Posterior cingulate gyrus (tissue), 11 donors: ENCODE results near the gene POMGNT1.
A peak's percentile ranks its signal among the peaks of the same experiment; 100 is the strongest.

Source experiments
- DNase-seq, 10 donors: peaks; one replicate each; pipeline versions ENCODE4 v3.0.0 to v3.0.0-alpha.2; 2020 to 2021; ENCODE audit warnings: mixed read lengths in 3 of 10
- intact Hi-C: fragments of 100-400 bp; cut with DNase I; formaldehyde crosslinking; loops from one replicate; pipeline ENCODE4 v1.15.1; 2023

POMGNT1 gene

DNA sequence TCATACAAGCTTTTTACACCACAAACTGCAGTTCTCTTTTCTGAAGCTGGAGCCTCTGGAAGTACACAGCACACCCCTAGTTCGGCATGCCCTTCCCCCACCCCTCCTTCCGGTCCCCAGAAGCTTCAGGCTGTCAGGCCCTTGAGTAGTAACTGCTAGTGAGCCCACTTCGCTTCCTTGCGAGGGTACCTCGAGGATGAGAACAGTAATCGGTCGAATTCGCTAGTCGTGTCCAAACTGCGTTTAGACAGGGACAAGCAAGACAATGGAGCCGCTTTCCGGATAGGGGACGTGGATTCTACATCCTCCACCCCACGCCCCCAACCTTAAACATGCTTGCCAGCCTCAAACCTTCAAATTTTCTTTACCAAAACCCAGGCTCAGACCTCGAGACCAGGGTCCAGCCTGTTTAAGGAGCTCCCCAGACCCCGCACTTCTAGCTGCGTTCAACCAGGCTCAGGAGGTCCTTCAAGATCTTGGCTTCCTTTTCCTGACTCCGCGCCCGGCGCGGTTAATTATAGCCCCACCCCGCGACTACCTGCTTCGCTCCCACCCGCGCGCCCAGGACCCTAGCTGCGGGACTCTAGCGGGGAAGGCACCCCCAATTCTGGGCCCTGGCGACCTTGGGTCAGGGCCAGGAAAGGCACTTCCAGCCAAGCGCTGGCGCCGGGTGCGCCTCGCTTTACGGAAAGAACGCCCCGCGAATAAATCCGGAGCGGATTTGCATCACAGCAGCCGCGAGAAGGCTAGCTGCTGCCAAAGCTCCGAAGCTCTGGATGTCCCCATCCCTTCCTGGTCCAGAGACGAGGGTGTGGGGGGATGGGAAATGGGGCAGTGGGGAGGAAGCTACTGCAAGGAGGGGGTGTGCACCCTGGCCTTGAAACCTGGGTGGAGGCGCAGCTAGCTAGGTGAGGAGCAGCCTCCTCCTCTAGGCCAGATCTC, 31.4 kb downstream of the POMGNT1 start:
- DNase-seq, result peak in 6 of 10 donors; percentile 21 to 90 (median 66)
- intact Hi-C loops, result no loop called here

DNA sequence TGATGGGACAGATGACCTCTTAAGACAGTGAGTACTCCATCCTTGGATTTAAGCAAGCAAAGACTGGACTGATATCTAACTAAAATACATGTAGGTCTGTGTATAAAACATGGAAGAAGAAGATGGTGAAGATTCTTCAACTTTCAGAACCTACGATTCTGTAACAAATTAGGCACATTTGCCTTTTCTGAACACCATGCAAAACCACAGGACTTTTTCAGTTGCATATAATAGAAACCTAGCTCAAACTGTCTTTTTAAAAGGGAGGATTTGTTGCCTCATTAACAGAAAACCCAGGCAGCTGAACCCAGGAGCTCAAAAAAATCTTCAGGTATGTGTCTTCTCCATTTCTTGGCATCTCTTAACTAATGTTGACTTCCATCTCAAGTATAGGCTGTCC, 38.0 kb downstream of the POMGNT1 start:
- no peak for DNase-seq
- intact Hi-C loops, result no loop called here

DNA sequence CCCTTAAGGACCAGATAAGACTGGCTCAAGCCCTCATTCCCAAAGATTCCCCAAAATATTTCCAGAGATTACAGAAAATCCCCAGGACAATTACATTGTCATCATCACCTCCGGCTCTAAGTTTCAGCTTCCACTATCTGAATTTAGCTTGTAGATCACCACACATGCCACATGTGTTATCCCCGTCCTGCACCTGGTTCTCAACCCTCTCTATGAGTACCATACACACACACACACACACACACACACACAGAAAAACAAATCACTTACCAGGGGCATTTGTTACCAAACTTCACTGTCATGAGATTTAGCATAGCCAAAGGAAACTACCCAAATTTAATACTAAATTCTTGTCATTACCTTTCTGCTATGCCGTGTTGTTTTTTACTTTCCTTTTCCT, 38.7 kb downstream of the POMGNT1 start:
- intact Hi-C loops, result no loop called here
- DNase-seq, result no peak

DNA sequence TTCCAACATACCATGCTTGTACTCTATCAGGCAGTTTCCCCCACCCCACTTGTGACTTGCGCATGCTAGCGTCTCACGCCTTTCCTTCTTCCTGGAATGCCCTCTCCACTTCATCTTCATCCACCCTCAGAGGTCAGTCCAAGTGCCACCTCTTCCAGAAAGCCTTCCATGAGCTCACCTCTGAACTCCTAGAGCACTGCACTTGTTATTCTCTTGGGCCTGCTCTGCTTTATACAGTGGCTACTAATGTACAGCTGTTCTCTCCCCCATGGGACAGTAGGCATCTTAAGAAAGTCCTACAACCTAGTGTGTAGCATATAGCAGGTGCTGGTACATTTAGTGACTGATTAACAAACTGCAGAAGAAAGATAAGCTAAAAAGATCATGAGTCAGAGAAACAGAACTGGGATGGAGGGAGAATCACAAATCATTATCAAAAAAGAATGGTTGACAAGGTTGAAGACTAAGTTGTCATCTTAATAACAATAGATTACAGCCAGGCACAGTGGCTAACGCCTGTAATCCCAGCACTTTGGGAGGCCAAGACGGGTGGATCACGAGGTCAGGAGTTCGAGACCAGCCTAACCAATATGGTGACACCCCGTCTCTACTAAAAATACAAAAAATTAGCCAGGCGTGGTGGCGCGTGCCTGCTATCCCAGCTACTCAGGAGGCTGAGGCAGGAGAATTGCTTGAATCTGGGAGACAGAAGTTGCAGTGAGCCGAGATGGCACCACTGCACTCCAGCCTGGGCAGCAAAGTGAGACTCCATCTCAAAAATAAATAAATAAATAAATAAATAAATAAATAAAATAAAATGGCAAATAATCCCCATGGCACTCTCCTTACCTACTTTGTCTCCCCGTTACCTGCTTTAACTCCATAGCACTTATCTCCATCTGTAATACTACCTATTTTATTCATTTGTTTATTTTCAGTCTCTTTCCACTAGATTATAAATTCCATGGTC, 39.6 kb downstream of the POMGNT1 start:
- intact Hi-C loops, result no loop called here
- DNase-seq, result no peak

DNA sequence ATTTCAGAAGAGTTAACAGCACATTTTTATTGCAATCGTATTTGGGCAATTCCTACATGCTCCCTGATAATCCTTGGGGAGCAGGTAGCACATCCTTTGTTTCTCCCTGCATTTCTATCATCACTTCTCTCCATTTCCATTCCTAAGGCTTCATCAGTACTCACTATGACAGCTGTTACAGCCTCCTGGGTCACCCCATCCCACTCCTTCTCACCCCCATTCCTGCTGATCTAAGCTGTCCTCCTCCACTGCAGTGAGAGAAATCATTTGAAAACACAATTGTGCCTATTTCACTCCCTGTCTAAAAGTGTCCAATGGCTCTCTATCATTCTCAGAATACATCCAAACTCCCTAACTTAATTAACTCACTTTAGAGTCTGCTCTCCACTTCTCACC, 40.3 kb downstream of the POMGNT1 start:
- DNase-seq, result no peak
- intact Hi-C loops, result no loop called here

DNA sequence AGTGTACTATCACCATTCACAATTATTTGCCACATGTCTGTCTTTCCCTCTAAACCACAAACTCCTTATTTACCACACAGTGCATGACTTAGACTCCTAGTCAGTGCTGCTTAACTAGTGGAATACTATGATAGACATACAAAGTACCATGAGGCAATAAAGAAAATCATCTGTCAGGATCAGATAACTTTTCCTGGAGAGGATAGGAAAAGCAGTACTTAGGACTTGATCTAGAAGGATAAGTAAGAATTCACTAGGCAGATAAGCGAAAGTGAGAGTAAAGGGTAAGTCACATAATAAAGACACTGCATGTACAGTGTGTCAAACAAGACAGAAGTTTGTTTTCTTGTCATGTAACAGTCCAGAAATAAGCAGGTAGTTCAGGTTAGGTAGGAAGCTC, 44.5 kb downstream of the POMGNT1 start:
- no peak for DNase-seq
- intact Hi-C loops, result no loop called here

DNA sequence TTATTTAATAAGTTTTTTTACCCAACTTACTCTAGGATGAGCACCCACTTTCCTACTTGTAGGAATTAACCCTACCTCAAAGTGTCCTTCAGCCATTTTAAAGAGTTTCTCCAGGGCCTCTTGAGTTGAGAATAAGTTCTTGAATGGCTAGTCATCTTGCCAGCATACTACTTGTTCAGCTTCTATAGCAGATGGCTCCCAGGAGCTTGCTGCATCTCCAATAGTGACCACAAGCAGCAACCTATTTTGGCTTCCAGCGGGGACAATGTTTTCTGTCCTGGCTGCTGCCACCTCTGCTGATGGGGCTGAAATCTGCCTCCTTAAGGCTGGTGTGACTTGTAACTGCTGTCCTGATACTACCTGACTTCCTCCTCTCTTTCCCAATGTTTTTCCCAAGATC, 45.0 kb downstream of the POMGNT1 start:
- DNase-seq, result no peak
- intact Hi-C loops, result no loop called here

DNA sequence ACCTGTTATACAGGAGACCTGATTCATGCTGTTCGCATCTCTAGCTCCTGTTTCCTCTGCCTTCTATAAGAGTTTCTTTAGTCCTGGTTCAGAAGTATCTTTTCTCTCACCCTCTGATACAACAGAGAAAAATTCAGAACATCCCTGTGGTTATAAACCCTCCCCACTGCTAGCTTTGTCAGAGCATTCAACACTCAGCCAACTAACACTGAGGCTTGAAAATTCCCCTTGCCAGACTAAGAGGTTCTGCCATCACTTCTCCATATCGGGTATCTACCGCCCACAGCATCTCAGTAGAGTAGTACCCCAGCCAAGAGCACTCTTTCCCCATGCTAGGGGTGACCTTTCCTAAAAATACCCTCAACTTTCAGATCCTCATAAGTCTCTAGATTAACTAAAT, 46.2 kb downstream of the POMGNT1 start:
- no peak for DNase-seq

DNA sequence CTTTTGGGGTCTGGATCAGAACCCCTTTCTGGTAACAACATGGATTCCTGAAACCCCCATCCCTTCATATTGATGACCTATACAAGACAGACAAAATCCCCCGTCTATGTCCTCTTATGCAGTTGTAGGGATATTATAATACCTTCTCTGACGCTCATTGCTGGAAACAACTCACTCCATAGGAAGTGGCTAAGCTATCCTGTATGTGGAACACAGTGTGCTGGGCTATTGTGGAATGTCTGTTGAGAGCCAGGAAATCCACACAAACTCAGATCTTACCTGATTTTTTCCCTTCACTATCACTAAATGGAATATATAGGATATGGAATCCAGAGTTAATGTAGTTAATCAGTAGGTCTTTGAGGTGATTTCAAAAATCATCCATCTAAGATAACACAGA, 48.1 kb downstream of the POMGNT1 start:
- intact Hi-C loops, result no loop called here
- DNase-seq, result no peak

More for the DNA sequence above, 46.2 kb downstream of the POMGNT1 start:
- intact Hi-C loops, result no loop called here

DNA sequence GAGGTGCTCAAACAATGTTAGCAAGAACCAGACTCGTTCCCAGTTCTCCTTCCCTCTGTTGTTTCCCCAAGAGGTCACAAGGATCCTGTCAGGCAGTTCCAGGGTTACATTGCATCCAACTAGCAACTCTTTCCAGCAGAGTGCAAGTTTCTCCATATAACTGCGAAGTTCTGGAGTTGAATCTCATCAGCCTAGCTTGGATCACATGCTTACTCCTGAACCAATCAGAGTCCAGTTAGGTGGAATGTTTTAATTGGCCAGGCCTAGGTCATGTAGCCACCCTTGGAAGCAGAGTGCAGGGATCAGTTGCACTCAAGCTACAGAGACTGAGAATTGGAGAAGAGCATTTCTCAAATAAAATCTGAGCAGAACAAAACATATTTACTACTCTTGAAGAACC, 49.9 kb downstream of the POMGNT1 start:
- intact Hi-C loops, result no loop called here
- DNase-seq, result no peak
